DOHH2 (cell line): Measurements from ENCODE around the gene CPNE2.

Experiments
- H3F3A ChIP-seq: fragments of 200-600 bp; sonication (generic), shearing (Covaris generic); 2 replicates; pipeline ENCODE4 v1.6.0; 2016; ENCODE audit warnings: antibody characterized with exemption, mild to moderate bottlenecking; ENCODE audit not compliant: control insufficient read depth, insufficient read depth
- H3K27ac ChIP-seq: fragments of 200-600 bp; sonication (generic); 2 replicates; pipeline ENCODE4 v1.5.1; 2014; ENCODE audit warnings: low read depth, mild to moderate bottlenecking, low read length, moderate library complexity
- H3K27me3 ChIP-seq: fragments of 200-600 bp; sonication (generic); 2 replicates; pipeline ENCODE4 v1.6.1; 2014; ENCODE audit warnings: mild to moderate bottlenecking, low read length, mixed read lengths; ENCODE audit not compliant: control insufficient read depth
- H3K36me3 ChIP-seq: fragments of 200-600 bp; sonication (generic); 2 replicates; pipeline ENCODE4 v1.6.1; 2014; ENCODE audit warnings: mild to moderate bottlenecking, low read length, moderate library complexity, mixed read lengths; ENCODE audit not compliant: control insufficient read depth
- H3K4me1 ChIP-seq: fragments of 200-600 bp; sonication (generic); 2 replicates; pipeline ENCODE4 v1.6.1; 2014; ENCODE audit warnings: mild to moderate bottlenecking, low read length, mixed read lengths; ENCODE audit not compliant: control insufficient read depth
- H3K4me2 ChIP-seq: fragments of 200-600 bp; sonication (generic); 2 replicates; pipeline ENCODE4 v1.6.0; 2014; ENCODE audit warnings: mild to moderate bottlenecking, low read length, moderate library complexity
- H3K4me3 ChIP-seq: fragments of 200-600 bp; sonication (generic); 2 replicates; pipeline ENCODE4 v1.5.1; 2014; ENCODE audit warnings: mild to moderate bottlenecking, low read length, mixed read lengths
- H3K79me2 ChIP-seq: fragments of 200-600 bp; sonication (generic); 2 replicates; pipeline ENCODE4 v1.6.1; 2014; ENCODE audit warnings: mild to moderate bottlenecking, low read length, mixed read lengths; ENCODE audit not compliant: control insufficient read depth
- H3K9me2 ChIP-seq: fragments of 200-600 bp; sonication (generic); replicated peaks from 2 replicates; pipeline ENCODE4 v1.6.1; 2014; ENCODE audit warnings: mild to moderate bottlenecking, low read length, mixed read lengths; ENCODE audit not compliant: control insufficient read depth
- H3K9me3 ChIP-seq: fragments of 200-600 bp; sonication (generic); 2 replicates; pipeline ENCODE4 v1.6.1; 2014; ENCODE audit warnings: antibody characterized with exemption, low read length, mixed read lengths; ENCODE audit not compliant: control insufficient read depth, insufficient read depth
- H4K20me1 ChIP-seq: fragments of 200-600 bp; sonication (generic); 2 replicates; pipeline ENCODE4 v1.6.0; 2014; ENCODE audit warnings: low read depth, mild to moderate bottlenecking, antibody characterized with exemption, low read length, moderate library complexity; ENCODE audit not compliant: control insufficient read depth, insufficient read depth
- EZH2phosphoT487 ChIP-seq: fragments of 200-600 bp; sonication (generic); IDR thresholded peaks from 2 replicates; pipeline ENCODE4 v1.6.1; 2017; ENCODE audit warnings: borderline replicate concordance, mild to moderate bottlenecking, antibody characterized with exemption, low read length, moderate library complexity, mixed read lengths
- TF ChIP-seq, protein P1 (sequence below): fragments of 200-600 bp; sonication (generic); IDR thresholded peaks from one replicate; pipeline ENCODE4 v1.5.1; 2014; ENCODE audit warnings: antibody characterized with exemption, mild to moderate bottlenecking, low read depth, low read length; ENCODE audit not compliant: poor library complexity, severe bottlenecking

CPNE2 gene

DNA sequence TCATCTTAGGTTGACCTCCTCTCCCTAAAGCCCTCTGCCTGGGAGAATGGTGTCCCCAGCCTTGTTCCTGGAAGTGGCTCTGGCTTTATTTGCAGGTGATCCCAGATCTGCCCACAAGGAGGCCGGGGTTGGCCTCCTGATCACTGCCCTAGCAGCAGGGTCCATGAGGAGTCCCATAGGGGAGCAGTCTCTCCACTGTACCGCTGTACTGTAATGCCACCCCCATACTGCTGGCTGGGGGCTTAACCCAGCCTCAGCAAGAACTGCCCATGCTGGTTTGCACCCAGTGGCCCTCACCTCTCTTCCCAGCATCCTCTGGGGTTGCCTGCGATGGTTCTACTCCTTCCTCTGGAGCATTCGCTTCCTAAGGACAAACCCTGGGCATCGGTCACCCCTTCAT, 54.4 kb downstream of the CPNE2 start:
- Histone ChIP-seq H3K27ac (no peak overlapping the region), H3K79me2 (no peaks in the 10 kb centered on the region), H4K20me1 (no peaks in the 10 kb centered on the region), H3K4me1 (peaks cover 32% of the 10 kb centered on the region), H3K4me2 (peak overlapping the region; percentile 39), H3K27me3 (no peaks in the 10 kb centered on the region), H3K36me3 (no peaks in the 10 kb centered on the region; the same call in 1 of the 2 replicates), H3K4me3 (no peak overlapping the region), H3F3A (peaks cover 3% of the 10 kb centered on the region; the same call in 1 of the 2 replicates), H3K9me2 (no peaks in the 10 kb centered on the region), H3K9me3 (no peaks in the 10 kb centered on the region)
- no peak for TF ChIP-seq EZH2phosphoT487
- TF ChIP-seq, protein P1, sequence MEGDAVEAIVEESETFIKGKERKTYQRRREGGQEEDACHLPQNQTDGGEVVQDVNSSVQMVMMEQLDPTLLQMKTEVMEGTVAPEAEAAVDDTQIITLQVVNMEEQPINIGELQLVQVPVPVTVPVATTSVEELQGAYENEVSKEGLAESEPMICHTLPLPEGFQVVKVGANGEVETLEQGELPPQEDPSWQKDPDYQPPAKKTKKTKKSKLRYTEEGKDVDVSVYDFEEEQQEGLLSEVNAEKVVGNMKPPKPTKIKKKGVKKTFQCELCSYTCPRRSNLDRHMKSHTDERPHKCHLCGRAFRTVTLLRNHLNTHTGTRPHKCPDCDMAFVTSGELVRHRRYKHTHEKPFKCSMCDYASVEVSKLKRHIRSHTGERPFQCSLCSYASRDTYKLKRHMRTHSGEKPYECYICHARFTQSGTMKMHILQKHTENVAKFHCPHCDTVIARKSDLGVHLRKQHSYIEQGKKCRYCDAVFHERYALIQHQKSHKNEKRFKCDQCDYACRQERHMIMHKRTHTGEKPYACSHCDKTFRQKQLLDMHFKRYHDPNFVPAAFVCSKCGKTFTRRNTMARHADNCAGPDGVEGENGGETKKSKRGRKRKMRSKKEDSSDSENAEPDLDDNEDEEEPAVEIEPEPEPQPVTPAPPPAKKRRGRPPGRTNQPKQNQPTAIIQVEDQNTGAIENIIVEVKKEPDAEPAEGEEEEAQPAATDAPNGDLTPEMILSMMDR, result peak; percentile 35

DNA sequence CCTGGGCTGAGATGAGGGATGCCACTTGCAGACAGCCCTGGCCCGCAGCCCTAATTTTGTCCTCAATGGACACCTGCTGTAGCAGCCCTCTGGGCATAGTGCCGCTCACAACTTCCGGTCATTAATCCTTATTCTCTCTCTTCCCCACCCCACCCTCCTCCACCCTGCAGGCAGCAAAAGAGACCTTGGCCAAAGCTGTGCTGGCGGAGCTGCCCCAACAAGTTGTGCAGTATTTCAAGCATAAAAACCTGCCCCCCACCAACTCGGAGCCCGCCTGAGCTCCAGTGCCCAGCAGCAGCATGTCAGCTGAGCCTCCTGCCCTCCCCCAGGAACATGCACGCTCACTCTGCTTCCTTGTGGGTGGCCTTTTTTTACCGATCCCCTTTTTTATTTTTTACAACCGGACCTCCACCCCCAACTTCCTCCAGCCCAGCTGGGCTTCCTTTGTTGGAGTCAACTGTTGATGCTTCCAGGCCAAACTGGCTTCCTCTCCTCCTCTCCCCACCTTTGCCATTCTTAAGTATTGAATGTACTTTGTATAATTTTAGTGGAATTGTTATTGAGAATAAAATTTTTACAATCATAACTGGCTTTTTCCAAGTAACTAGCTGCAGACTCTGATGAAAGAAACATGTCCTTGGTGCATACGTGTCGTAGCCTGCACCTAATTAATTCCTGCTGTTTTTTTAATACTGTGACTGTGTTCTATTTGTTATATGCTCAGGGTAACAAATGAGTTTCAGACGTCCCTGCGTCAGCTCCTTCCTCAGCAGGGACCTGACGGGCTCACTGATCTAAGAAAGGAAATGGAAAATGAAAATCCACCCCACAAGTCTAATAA, 55.2 kb downstream of the CPNE2 start:
- Histone ChIP-seq H3F3A (peaks cover 3% of the 10 kb centered on the region; the same call in 1 of the 2 replicates), H4K20me1 (no peaks in the 10 kb centered on the region), H3K27me3 (no peaks in the 10 kb centered on the region), H3K4me1 (peaks cover 24% of the 10 kb centered on the region), H3K4me2 (peak overlapping the region; percentile 39), H3K27ac (peak overlapping the region; percentile 16), H3K79me2 (no peaks in the 10 kb centered on the region), H3K4me3 (peak overlapping the region; percentile 11; the same call in 1 of the 2 replicates), H3K36me3 (peaks cover 6% of the 10 kb centered on the region), H3K9me3 (no peaks in the 10 kb centered on the region), H3K9me2 (no peaks in the 10 kb centered on the region)
- no peak for TF ChIP-seq EZH2phosphoT487
- TF ChIP-seq, protein P1, result no peak

DNA sequence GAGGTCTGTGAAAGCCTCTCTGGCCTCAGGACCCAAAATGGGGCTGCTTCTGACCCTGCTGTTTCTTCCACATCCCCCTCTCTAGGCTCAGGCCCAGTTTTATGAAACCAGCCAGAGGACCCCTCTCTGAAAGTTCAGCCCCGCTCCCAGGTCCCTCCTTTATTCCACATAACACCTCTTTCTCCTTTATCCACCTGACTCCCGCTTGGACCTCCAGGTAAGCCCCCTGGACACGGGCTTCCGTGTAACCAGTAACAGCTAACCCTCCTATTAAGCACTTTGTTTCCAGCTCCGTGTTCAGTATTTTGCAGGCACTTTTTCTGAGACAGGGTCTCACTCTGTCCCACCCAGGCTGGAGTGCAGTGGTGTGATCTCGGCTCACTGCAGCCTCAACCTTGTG, 56.1 kb downstream of the CPNE2 start:
- no peak overlapping the region for H3K4me3 ChIP-seq
- no peaks in the 10 kb centered on the region for H3K9me3 ChIP-seq
- no peaks in the 10 kb centered on the region for H4K20me1 ChIP-seq
- no peak for TF ChIP-seq EZH2phosphoT487
- TF ChIP-seq, protein P1, result no peak
- H3K4me1 ChIP-seq, result peaks cover 20% of the 10 kb centered on the region
- no peaks in the 10 kb centered on the region for H3K79me2 ChIP-seq
- H3K27me3 ChIP-seq, result no peaks in the 10 kb centered on the region
- no peak overlapping the region for H3K27ac ChIP-seq
- 0 out of 2 replicates have a peak overlapping the region, but pooled peaks have one; percentile 39 for H3K4me2 ChIP-seq
- H3F3A ChIP-seq, result peaks cover 3% of the 10 kb centered on the region; the same call in 1 of the 2 replicates
- H3K36me3 ChIP-seq, result peaks cover 15% of the 10 kb centered on the region
- H3K9me2 ChIP-seq, result no peaks in the 10 kb centered on the region
